Osteocyte (in vitro differentiated cells): ENCODE data around the gene DEDD. TPM values are rescaled to one million over a fixed set of nuclear protein-coding genes. Genes with fewer than 3 reads are reported as not detected.

Experiments used
- DNase-seq: peaks from one replicate; pipeline ENCODE4 v3.0.0; 2021; ENCODE audit warnings: mixed read lengths; ENCODE audit not compliant: unreplicated experiment; ENCODE audit errors: extremely low spot score
- H3K27ac Mint-ChIP-seq: one replicate; pipeline ENCODE4 v1.8.0; 2021; ENCODE audit warnings: mild to moderate bottlenecking, mixed read lengths; ENCODE audit not compliant: unreplicated experiment
- H3K27me3 Mint-ChIP-seq: one replicate; pipeline ENCODE4 v1.8.0; 2021; ENCODE audit warnings: mixed read lengths; ENCODE audit not compliant: unreplicated experiment
- H3K36me3 Mint-ChIP-seq: one replicate; pipeline ENCODE4 v1.8.0; 2021; ENCODE audit warnings: mixed read lengths; ENCODE audit not compliant: unreplicated experiment
- H3K4me1 Mint-ChIP-seq: one replicate; pipeline ENCODE4 v1.8.0; 2021; ENCODE audit warnings: mixed read lengths; ENCODE audit not compliant: unreplicated experiment
- H3K4me3 Mint-ChIP-seq: one replicate; pipeline ENCODE4 v1.8.0; 2021; ENCODE audit warnings: mild to moderate bottlenecking, moderate library complexity, mixed read lengths; ENCODE audit not compliant: unreplicated experiment
- H3K9me3 Mint-ChIP-seq: one replicate; pipeline ENCODE4 v1.8.0; 2021; ENCODE audit warnings: mixed read lengths; ENCODE audit not compliant: unreplicated experiment
- total RNA-seq: library from RNA; stranded (reverse); gene quantifications from 2 replicates; pipeline ENCODE4 v1.2.1, GENCODE V29; 2021
- TF ChIP-seq, protein P1 (sequence below): fragments of 200-600 bp; sonication (generic); IDR thresholded peaks from 2 replicates; pipeline ENCODE4 v1.5.0; 2021; ENCODE audit warnings: antibody characterized with exemption, mild to moderate bottlenecking, moderate library complexity

Gene DEDD
- total RNA-seq, 1 donor from 2014 or later = 40.8 TPM

DNA sequence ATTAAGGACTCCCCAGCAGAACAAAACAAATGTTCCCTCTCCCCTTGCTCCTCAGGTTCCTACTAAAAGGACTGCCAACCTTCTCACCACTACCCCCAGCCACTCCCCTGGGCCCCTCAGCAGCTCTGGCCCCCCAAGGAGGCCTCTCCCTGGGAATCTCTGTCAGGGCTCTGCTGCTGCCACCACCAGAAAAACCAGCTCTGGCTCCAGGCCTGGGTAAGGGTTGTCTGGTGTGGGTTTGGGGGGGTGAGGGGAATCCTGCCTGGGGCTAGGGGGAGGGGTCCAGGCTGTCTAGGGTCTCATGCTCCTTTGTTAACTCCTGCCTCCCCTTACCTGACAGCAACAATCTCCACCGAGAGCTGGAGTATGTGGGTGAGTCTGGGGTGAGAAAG, 47.9 kb downstream of the DEDD start:
- Mint-ChIP-seq H3K27me3 (no peaks in the 10 kb centered on the region), H3K4me3 (no peak overlapping the region), H3K4me1 (peaks cover 7% of the 10 kb centered on the region), H3K27ac (no peak overlapping the region), H3K9me3 (no peaks in the 10 kb centered on the region), H3K36me3 (no peaks in the 10 kb centered on the region)
- DNase-seq = no peak
- TF ChIP-seq, protein P1, sequence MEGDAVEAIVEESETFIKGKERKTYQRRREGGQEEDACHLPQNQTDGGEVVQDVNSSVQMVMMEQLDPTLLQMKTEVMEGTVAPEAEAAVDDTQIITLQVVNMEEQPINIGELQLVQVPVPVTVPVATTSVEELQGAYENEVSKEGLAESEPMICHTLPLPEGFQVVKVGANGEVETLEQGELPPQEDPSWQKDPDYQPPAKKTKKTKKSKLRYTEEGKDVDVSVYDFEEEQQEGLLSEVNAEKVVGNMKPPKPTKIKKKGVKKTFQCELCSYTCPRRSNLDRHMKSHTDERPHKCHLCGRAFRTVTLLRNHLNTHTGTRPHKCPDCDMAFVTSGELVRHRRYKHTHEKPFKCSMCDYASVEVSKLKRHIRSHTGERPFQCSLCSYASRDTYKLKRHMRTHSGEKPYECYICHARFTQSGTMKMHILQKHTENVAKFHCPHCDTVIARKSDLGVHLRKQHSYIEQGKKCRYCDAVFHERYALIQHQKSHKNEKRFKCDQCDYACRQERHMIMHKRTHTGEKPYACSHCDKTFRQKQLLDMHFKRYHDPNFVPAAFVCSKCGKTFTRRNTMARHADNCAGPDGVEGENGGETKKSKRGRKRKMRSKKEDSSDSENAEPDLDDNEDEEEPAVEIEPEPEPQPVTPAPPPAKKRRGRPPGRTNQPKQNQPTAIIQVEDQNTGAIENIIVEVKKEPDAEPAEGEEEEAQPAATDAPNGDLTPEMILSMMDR = no peak

DNA sequence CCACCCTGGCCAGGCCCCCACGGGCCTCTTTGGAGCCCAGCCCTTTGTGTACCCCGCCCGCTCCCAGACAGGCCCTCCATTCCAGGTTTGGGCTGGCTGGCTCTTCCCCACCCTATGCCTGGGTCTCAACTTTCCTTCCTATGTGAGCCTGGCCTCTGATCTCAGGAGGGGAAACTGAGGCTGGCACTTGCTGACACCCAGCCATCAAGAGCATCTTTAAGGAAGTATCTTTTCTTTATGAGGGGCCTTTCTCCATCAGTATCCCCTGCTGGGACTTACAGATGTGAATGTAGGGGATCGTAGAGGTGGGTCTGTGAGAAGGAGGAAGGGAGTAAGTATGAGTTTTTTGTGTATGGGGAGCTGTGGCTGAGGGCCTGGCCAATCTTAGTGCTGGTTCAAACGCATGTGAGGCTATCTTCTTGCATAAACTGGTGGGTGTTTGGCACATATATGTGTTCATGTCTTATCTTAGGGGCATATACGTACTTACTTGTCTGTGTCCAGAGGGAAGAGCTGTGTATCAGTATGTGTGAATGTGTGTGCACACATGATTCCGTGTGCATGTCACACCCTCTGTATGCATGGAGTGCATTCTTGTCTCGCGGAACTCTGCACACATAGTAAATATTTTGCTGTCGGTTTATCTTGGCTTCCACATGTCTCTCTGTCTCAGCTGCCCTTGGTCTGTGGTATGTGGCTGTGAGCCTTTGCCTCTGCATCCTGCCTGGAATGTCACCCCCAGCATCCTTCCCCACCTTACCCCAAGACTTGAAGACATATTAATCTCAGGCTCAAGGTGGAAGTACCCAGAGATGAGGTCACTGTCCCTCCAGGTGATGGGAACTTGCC, 48.5 kb downstream of the DEDD start:
- no peaks in the 10 kb centered on the region for H3K36me3 Mint-ChIP-seq
- H3K4me3 Mint-ChIP-seq = no peak overlapping the region
- no peak overlapping the region for H3K27ac Mint-ChIP-seq
- TF ChIP-seq, protein P1 = no peak
- H3K9me3 Mint-ChIP-seq = no peaks in the 10 kb centered on the region
- no peaks in the 10 kb centered on the region for H3K27me3 Mint-ChIP-seq
- DNase-seq = no peak
- H3K4me1 Mint-ChIP-seq = peaks cover 7% of the 10 kb centered on the region

DNA sequence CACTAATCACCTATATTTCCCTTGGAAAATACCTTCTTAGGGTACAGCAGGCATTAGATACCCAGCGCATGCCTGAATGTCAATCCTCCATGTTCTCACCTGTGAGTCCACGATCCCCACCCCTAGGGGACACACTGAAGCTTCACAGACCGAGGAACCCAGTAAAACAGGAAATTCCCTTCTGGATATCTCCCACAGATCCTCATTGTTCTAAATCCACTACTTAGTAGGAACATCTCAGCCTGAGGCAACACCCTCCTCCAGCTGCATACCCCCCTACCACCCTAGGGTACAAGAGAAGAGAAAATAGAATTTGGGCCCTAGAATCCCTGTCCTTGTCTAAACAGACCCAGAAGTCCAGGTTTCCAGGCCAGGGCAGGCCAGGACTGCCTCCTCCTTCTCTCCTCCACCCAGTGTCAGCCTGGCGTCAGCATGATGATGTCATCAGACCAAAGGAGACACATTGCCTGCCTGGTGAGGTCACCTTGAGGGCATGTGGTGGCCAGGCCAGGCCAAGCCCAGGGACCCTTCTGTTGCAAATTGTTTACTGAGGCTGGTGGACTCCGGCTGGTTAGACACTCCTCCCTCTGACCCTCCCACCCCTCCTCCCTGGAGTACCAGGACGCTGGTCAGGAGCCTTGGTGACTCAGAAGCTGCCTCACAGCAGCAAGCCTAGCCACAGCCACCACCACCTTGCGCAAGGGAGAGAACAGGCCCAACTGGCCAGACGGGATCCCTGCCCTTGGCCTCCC, 49.3 kb downstream of the DEDD start:
- TF ChIP-seq, protein P1 = no peak
- Mint-ChIP-seq H3K4me1 (peaks cover 7% of the 10 kb centered on the region), H3K36me3 (no peaks in the 10 kb centered on the region), H3K9me3 (no peaks in the 10 kb centered on the region), H3K27ac (no peak overlapping the region), H3K27me3 (no peaks in the 10 kb centered on the region), H3K4me3 (no peak overlapping the region)
- DNase-seq = no peak

DNA sequence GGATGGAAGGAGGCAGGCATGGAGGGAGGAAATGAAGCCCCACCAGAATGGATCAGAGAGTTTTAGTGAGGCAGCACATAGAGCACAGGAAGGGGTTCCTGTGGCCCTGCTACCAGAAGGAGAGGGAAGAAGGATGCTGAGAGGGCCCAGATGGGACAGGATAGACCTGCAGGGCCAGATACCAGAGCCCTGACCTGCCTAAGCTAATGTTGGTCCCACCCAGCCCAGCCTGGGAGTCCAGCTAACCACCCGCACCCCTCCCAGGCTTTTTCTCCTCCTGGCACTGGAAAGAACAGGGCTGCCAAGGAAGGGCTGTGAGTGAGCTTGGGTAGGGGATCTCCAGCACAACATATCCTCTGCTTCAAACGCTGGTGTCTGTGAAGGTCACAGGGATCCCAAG, 50.0 kb downstream of the DEDD start:
- Mint-ChIP-seq H3K4me1 (peaks cover 7% of the 10 kb centered on the region), H3K27ac (no peak overlapping the region), H3K36me3 (no peaks in the 10 kb centered on the region), H3K4me3 (no peak overlapping the region), H3K9me3 (no peaks in the 10 kb centered on the region), H3K27me3 (no peaks in the 10 kb centered on the region)
- DNase-seq = no peak
- TF ChIP-seq, protein P1 = no peak

DNA sequence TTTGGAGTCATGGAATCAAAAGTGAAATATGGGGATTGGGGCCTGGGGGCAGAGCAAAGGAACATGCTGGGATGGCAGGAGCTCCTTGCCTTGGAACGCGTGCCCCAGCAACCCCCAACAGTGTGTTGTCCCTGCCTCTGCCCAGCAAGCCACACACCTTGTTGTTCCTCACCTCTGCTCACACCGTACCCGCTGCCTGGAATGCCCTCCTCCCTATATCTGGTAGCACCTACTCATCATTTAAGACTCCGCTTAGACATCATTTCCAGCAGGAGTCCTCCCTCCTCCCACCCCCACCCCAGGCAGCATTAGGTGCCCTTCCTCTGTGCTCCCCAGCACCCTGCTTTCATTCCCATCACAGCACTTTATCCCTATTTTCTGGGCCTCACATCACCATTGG, 50.9 kb downstream of the DEDD start:
- no peaks in the 10 kb centered on the region for H3K27me3 Mint-ChIP-seq
- peaks cover 7% of the 10 kb centered on the region for H3K4me1 Mint-ChIP-seq
- no peak overlapping the region for H3K4me3 Mint-ChIP-seq

More for the DNA sequence above, 50.9 kb downstream of the DEDD start:
- H3K9me3 Mint-ChIP-seq = no peaks in the 10 kb centered on the region
- no peaks in the 10 kb centered on the region for H3K36me3 Mint-ChIP-seq
- TF ChIP-seq, protein P1 = no peak
- no peak overlapping the region for H3K27ac Mint-ChIP-seq
- DNase-seq = no peak
